ENCODE results near the gene UBE2L5. TPM values are rescaled to one million over a fixed set of nuclear protein-coding genes. Genes with fewer than 3 reads are reported as not detected.

The UBE2L5 gene
- total and polyA plus RNA-seq, 2 of the 13 experiments (the other 11 are each of a cell fraction or from before 2014, with no cell fraction given), result 0.13 TPM; not detected in 1

GRCh38 chr13:30464496-30465342 lies 42.4 kb downstream of the UBE2L5 start (continued):
- TF ChIP-seq DNMT1 (CRISPR knock-in tag; IDR thresholded peaks at IDR 0.05), result no peak
- peak; percentile 83; the same call in 1 of the 2 replicates for TF ChIP-seq PRDM15 (CRISPR knock-in tag; IDR thresholded peaks at IDR 0.05)
- peak; percentile 65; the same call in 1 of the 2 replicates for TF ChIP-seq HES4 (CRISPR knock-in tag; IDR thresholded peaks at IDR 0.05; ENCODE audit: borderline replicate concordance)
- TF ChIP-seq ZNF687 (CRISPR knock-in tag; IDR thresholded peaks at IDR 0.05), result peak; percentile 77
- peak; percentile 57 for TF ChIP-seq ZNF574 (CRISPR knock-in tag; IDR thresholded peaks at IDR 0.05)
- peak; percentile 25 for TF ChIP-seq RBM22 (optimal IDR thresholded peaks at IDR 0.05; ENCODE audit: low read length)
- 0 out of 2 replicates have a peak, but pooled peaks have one; percentile 13 for TF ChIP-seq SMYD3 (CRISPR knock-in tag; IDR thresholded peaks at IDR 0.05)
- TF ChIP-seq, protein P1, sequence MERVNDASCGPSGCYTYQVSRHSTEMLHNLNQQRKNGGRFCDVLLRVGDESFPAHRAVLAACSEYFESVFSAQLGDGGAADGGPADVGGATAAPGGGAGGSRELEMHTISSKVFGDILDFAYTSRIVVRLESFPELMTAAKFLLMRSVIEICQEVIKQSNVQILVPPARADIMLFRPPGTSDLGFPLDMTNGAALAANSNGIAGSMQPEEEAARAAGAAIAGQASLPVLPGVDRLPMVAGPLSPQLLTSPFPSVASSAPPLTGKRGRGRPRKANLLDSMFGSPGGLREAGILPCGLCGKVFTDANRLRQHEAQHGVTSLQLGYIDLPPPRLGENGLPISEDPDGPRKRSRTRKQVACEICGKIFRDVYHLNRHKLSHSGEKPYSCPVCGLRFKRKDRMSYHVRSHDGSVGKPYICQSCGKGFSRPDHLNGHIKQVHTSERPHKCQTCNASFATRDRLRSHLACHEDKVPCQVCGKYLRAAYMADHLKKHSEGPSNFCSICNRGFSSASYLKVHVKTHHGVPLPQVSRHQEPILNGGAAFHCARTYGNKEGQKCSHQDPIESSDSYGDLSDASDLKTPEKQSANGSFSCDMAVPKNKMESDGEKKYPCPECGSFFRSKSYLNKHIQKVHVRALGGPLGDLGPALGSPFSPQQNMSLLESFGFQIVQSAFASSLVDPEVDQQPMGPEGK (CRISPR knock-in tag; IDR thresholded peaks at IDR 0.05), result peak; percentile 89
- TF ChIP-seq UBTF (CRISPR knock-in tag; IDR thresholded peaks at IDR 0.05), result peak; percentile 69; the same call in 1 of the 2 replicates
- peak; percentile 91 for TF ChIP-seq RBFOX2 (IDR thresholded peaks at IDR 0.05; ENCODE audit: low read depth, low read length)
- TF ChIP-seq YY1 (IDR thresholded peaks at IDR 0.05; ENCODE audit: insufficient read depth, insufficient replicate concordance, low read depth, low read length), result peak; percentile 90

Measured in HepG2 (cell line).